HTR-8/SVneo (cell line): ENCODE measurements around the gene TFPI.
A peak's percentile ranks its signal among the peaks of the same experiment; 100 is the strongest.

Source experiments
- DNase-seq: peaks from one replicate; pipeline ENCODE4 v3.0.0; 2011; ENCODE audit warnings: low spot score, mixed read lengths; ENCODE audit not compliant: insufficient read length
- FAIRE-seq: peaks from 2 replicates; lab custom pipeline; 2011; peaks lifted over from hg19 to GRCh38; lab: Jason Lieb, UNC

Gene TFPI

DNA sequence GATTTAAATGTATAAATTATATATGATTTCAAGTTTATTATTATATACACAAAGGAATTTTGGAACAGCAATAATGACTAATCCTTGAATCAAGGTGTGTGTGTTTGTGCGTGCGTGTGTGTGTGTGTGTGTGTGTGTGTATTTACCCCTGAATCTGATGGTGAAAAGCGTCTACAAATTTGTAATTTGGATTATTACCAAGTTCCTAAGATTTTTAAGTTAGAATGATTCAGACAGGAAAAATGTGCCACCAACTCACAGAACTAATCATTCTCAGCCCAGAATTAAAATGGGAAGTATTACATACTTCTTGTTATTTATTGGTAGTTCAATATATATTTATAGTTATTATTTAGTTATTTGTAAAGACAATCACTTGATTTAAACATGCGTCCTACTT lies 118.5 kb downstream of the TFPI start:
- FAIRE-seq = no peak
- DNase-seq = no peak

- FAIRE-seq (no peak), DNase-seq (no peak)
Measured at GRCh38 chr2:187435078-187435477, 119.2 kb downstream of the TFPI start.

GRCh38 chr2:187434342-187434785 lies 119.9 kb downstream of the TFPI start:
- no peak for DNase-seq
- no peak for FAIRE-seq

- DNase-seq (no peak), FAIRE-seq (no peak)
Measured at GRCh38 chr2:187431911-187432310, 122.3 kb downstream of the TFPI start.

DNA sequence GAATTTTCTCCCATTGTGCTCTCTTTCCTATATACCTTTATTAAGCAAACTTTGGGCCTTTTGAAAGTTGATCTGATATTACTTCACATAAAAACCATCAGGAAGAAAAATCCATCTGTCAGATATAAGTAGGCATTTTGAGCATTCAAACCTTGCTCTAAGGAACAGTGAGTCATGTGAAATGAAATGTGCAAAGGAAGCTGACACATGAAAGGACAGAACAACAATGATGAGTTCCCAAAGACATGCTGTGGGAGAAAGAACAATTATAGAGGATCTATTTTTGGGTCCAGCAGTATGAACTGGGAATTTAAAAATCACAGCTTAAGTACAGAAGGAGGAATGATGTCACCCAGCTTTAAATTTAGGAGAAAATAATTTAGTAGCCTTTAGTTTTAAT lies 124.2 kb downstream of the TFPI start:
- DNase-seq (peak; percentile 5), FAIRE-seq (no peak)

GRCh38 chr2:187424146-187424545 lies 130.1 kb downstream of the TFPI start:
- DNase-seq = no peak
- FAIRE-seq = no peak

GRCh38 chr2:187422282-187422681 lies 132.0 kb downstream of the TFPI start:
- FAIRE-seq (no peak), DNase-seq (no peak)

DNA sequence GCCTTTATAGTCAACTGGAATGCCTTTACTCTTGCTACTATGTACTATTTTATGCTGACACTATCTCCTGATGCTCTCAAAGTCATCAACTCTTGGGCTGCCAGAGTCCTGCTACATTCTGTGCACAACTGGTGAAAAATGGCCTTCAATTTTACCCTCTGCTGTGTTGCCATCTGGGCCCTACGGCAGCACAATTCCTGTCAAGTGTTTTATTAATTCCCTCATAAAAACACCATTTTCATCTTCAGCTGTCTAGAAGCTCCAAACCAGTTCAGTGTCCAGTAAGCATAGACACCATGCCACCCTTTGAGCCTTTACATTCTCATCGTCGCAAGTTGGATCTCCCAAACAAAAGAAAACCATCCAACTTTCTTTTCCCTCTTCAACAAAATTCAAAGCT lies 132.7 kb downstream of the TFPI start:
- no peak for FAIRE-seq
- no peak for DNase-seq

GRCh38 chr2:187419808-187420207 lies 134.4 kb downstream of the TFPI start:
- FAIRE-seq (no peak), DNase-seq (no peak)

DNA sequence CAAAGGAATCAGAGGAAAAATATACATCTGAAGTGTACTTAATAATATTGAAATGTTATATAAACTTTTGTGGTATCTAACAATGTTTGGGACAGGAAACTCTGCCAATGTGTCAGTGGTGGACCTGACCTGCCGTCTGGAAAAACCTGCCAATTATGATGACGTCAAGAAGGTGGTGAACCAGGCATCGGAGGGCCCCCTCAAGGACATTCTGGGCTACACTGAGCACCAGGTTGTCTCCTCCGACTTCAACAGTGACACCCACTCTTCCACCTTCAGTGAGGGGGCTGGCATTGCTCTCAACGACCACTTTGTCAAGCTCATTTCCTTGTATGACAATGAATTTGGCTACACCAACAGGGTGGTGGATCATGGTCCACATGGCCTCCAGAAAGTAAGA lies 138.8 kb downstream of the TFPI start:
- FAIRE-seq (no peak), DNase-seq (no peak)
